Epithelial cell of alveolus of lung (primary cell): Measurements from ENCODE around the gene PRR23E. TPM values are rescaled to one million over a fixed set of nuclear protein-coding genes. Genes with fewer than 3 reads are reported as not detected.

Experiments used
- total RNA-seq: library from RNA; depleted of rRNA; stranded (reverse); fragments of >200 nt; gene quantifications from 2 replicates; pipeline ENCODE4 v1.2.1, GENCODE V29; 2015

The PRR23E gene, protein sequence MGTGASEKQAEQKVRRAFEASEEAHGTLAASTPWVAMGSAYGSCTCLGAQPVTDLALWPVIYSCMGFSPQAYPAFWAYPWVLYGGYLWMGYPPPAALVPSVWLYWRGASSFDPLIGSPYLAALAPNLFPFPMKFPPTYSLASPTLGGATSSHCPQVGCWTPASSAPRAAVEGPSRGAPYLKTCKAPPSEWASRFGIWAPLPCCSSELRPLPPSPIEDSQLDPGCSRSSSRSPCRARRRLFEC
- total RNA-seq: not detected in 2 replicates

DNA sequence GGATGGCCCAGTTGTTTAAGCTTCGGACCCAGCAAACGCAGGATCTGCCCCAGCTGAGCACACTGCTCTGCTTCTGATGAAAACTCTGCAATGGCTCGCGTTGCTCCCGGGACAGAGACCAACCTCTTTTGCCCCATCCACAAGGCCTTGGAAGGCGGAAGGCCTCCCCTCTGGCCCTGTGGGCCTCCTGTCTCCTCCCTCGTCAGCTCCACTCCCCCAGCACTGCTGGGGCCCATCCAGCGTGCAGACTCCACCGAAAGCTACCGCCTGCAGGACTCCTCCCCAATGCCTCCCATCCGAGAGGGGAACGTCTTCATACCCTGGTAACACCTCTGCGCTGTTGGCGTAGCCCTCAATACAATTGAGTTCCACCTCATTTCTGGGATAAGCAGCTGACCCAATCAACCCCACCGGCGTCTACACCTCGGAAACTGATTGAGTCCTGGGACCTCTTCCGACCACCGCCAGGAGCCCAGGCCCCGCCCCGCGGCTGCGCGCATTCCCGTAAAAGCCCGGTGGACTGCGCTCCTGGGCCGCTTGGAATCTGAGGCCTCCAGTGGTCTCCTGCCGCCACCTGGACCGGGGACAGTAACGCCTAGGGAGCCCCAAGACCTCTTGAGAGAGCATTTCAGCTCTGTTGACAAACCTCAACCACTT lies at the start of gene PRR23E:
TSS of gene PRR23E (plus strand) at position 556 of the 657 bp plus-strand sequence. CDS start 3,555 bp downstream, outside the sequence.

Other genes starting within 250 kb of the PRR23E start
- gene PLXNA1, start 210.0 kb upstream of the PRR23E start, total RNA-seq: 22.8 and 39.7 TPM in 2 replicates
- not detected in 2 replicates for gene PRR20G, start 94.9 kb downstream of the PRR23E start, total RNA-seq